GM06990 (cell line): ENCODE results near the gene ATP5PD.

Experiments used
- DNase-seq: peaks from one replicate; pipeline ENCODE4 v3.0.0-alpha.2; 2011; ENCODE audit not compliant: insufficient read length; ENCODE audit errors: extremely low read depth
- H3K27me3 ChIP-seq: replicated peaks from 2 replicates; pipeline ENCODE4 v1.6.0; 2011; ENCODE audit warnings: low read length; ENCODE audit not compliant: control insufficient read depth, insufficient read depth
- H3K36me3 ChIP-seq: 2 replicates; pipeline ENCODE4 v1.5.1; 2011; ENCODE audit warnings: low read length; ENCODE audit not compliant: control insufficient read depth, insufficient read depth
- H3K4me3 ChIP-seq: replicated peaks from 2 replicates; pipeline ENCODE4 v1.5.1; 2011; ENCODE audit warnings: low read depth, mild to moderate bottlenecking, control low read depth, low read length
- CTCF ChIP-seq: IDR thresholded peaks from 2 replicates; pipeline ENCODE4 v1.5.1; 2011; ENCODE audit warnings: low read length, control low read depth, mild to moderate bottlenecking, inconsistent platforms; ENCODE audit not compliant: insufficient read depth, poor library complexity, severe bottlenecking

Gene ATP5PD

GRCh38 chr17:75064460-75064859, 17.7 kb upstream of the ATP5PD start:
- Histone ChIP-seq H3K4me3 (no peak overlapping the region), H3K36me3 (peaks cover 16% of the 10 kb centered on the region), H3K27me3 (no peaks in the 10 kb centered on the region)
- no peak for DNase-seq
- TF ChIP-seq CTCF: no peak

- TF ChIP-seq CTCF: no peak
- Histone ChIP-seq H3K36me3 (peaks cover 16% of the 10 kb centered on the region), H3K27me3 (no peaks in the 10 kb centered on the region), H3K4me3 (no peak overlapping the region)
- no peak for DNase-seq
Observed at GRCh38 chr17:75064040-75064439, 17.3 kb upstream of the ATP5PD start.

GRCh38 chr17:75063626-75064025, 16.9 kb upstream of the ATP5PD start:
- DNase-seq: no peak
- Histone ChIP-seq H3K27me3 (no peaks in the 10 kb centered on the region), H3K4me3 (no peak overlapping the region), H3K36me3 (peaks cover 16% of the 10 kb centered on the region)
- TF ChIP-seq CTCF: no peak

GRCh38 chr17:75063201-75063600, 16.4 kb upstream of the ATP5PD start:
- TF ChIP-seq CTCF: no peak
- Histone ChIP-seq H3K36me3 (peaks cover 16% of the 10 kb centered on the region), H3K4me3 (no peak overlapping the region), H3K27me3 (no peaks in the 10 kb centered on the region)
- no peak for DNase-seq

GRCh38 chr17:75061618-75062017, 14.8 kb upstream of the ATP5PD start:
- no peaks in the 10 kb centered on the region for H3K27me3 ChIP-seq
- TF ChIP-seq CTCF: no peak
- H3K4me3 ChIP-seq: no peak overlapping the region
- H3K36me3 ChIP-seq: peaks cover 16% of the 10 kb centered on the region
- DNase-seq: no peak

GRCh38 chr17:75061055-75061438, 14.3 kb upstream of the ATP5PD start:
- no peak for DNase-seq
- TF ChIP-seq CTCF: no peak
- H3K4me3 ChIP-seq: no peak overlapping the region
- no peaks in the 10 kb centered on the region for H3K27me3 ChIP-seq
- peaks cover 16% of the 10 kb centered on the region for H3K36me3 ChIP-seq
